Stimulated activated CD8-positive, alpha-beta memory T cell treated with anti-CD3 and anti-CD28 coated beads, Interleukin-4, amount 100 ng/mL, for 1 hour (primary cell): ENCODE results near the gene UPF3B.
"Not testable (repeated sequence)": the region's sequence is repeated elsewhere in the genome, so short reads cannot be mapped to it uniquely, and the experiment has no call there.

ENCODE experiments used
- DNase-seq, 2 donors: peaks; one replicate each; pipeline ENCODE4 v3.0.0-alpha.2; 2020; ENCODE audit warnings: low read depth in 2 of 2, low spot score in 1 of 2

Gene UPF3B

DNA sequence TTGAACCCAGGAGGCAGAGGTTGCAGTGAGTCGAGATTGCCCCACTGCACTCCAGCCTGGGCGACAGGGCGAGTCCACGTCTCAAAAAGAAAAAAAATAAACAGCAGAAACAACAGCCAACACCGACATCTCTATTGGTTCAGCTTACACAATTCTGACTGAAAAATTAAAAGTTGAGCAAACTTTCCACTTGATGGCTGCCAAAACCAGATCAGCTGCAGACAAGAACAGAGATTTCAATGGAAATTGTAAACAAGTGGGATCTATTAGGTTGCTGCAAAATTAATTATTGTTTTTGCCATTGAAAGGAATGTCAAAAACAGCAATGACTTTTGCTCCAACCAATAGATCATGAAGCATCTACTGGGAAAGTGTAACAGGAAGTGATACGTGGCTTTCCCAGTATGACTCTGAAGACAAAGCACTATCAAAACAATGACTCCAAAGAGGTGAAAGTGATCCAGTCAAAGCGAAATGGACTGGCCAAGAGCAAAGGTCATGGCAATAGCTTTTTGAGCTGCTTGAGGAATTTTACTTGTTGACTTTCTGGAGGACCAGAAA lies 26.3 kb downstream of the UPF3B start:
- no peak for DNase-seq

GRCh38 chrX:119824221-119824620 lies 28.5 kb downstream of the UPF3B start:
- not testable (repeated sequence) for DNase-seq

DNA sequence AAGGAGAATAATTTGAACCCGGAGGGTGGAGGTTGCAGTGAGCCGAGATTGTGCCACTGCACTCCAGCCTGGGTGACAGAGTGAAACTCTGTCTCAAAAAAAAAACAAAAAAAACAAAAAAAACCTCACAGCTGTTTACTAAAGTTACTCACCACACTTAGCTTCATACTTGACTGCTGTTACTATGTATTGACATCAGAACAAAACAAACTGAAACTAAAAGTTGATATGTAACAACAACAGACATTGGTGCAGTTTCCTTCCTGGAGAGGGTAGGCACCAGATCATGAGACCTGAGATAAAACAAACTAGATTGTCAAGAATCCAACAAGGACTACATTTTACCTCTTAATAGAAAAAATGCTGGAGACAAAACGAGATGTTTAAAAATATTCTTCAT lies 31.1 kb downstream of the UPF3B start:
- not testable (repeated sequence) for DNase-seq

DNA sequence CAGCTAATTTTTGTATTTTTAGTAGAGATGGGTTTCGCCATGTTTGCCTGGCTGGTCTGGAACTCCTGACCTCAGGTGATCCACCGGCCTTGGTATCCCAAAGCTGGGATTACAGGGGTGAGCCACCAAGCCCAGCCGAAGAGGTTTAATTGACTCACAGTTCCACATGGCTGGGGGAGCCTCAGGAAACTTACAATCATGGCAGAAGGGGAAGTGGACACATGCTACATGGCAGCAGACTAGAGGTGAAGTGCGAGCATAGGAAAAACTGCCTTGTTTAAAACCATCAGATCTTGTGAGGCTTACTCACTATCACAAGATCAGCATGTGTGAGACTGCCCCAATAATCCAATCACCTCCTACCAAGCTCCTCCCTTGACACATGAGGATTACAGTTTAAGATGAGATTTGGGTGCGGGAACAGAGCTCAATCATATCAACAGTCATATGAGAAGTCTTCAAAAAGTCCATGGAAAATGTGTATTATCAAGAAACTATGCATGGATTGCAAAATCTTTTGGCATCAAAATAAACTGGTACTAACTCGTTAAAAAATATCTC lies 35.6 kb downstream of the UPF3B start:
- no peak for DNase-seq

GRCh38 chrX:119816300-119816699 lies 36.5 kb downstream of the UPF3B start:
- DNase-seq = no peak

GRCh38 chrX:119809185-119809666 lies 43.5 kb downstream of the UPF3B start:
- no peak for DNase-seq

DNA sequence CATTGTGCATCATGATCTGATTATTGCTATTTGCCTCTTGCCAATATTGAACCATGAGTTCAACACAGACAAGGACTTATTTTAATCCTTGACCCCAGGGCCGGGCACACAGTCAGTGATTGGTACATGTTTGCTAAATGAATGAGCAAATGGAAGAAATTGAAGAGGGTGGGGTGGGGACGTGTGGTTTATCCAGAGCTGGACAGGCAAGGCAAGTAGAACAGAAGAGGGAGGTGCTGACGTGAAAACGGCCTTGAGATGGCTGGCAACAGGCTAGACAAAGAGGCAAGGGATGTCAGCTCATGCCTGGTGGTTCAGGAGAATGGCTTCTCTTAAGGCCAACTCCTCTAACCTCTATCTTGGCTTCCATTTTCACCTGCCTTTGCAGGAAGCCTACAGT lies 44.3 kb downstream of the UPF3B start:
- not testable (repeated sequence) for DNase-seq

DNA sequence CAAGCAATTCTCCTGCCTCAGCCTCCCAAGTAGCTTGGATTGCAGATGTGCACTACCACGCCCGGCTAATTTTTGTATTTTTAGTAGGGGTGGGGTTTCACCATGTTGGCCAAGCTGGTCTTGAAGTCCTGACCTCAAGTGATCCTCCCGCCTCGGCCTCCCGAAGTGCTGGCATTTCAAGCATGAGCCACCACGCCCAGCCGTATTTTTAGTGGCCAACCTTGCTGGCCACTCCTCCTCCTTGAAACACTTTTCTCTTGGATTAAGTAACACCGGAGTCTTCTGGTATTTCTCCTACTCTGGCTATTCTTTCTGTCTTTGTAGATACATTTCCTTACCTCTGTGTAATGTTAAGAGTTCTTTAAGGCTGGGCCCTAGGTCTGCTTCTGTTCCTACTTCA lies 50.2 kb downstream of the UPF3B start:
- no peak for DNase-seq

DNA sequence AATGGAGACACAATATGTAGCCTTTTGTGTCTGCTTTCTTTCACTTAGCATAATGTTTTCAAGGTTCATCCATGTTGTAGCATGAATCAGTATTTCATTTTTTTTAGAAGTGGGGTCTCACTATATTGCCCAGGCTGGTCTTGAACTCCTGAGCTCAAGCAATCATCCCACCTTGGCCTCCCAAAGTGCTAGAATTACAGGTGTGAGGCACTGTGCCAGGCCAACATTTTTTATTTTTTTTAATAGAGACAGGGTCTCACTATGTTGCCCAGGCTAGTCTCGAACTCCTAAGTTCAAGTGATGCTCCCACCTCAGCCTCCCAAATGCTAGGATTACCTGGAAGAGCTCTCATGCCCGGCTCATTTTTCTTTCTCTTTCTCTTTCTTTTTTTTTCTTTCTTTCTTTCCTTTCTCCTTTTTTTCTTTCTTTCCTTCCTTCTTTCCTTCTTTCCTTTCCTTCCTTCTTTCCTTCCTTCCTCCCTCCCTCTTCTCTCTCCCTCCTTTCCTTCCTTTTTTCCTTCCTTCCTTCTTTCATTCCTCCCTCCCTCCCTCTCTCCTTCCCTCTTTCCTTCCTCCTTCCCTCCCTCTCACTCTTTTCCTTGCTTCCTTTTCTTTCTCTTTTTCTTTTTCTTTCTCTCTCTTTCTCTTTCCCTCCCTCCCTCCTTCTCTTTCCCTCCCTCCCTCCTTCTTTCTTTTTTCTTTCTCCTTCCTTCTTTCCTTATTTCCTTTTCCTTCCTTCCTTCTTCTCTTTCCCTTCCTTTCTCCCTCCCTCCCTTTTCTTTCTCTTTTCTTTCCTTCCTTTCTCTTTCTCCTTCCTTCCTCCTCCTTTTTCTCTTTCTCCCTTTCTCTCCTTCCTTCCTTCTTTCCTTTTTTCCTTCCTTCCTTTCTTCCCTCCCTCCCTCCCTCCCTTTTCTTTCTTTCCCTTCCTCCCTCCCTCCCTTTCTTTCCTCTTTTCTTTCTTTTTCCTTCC lies 51.2 kb downstream of the UPF3B start:
- DNase-seq = no peak

DNA sequence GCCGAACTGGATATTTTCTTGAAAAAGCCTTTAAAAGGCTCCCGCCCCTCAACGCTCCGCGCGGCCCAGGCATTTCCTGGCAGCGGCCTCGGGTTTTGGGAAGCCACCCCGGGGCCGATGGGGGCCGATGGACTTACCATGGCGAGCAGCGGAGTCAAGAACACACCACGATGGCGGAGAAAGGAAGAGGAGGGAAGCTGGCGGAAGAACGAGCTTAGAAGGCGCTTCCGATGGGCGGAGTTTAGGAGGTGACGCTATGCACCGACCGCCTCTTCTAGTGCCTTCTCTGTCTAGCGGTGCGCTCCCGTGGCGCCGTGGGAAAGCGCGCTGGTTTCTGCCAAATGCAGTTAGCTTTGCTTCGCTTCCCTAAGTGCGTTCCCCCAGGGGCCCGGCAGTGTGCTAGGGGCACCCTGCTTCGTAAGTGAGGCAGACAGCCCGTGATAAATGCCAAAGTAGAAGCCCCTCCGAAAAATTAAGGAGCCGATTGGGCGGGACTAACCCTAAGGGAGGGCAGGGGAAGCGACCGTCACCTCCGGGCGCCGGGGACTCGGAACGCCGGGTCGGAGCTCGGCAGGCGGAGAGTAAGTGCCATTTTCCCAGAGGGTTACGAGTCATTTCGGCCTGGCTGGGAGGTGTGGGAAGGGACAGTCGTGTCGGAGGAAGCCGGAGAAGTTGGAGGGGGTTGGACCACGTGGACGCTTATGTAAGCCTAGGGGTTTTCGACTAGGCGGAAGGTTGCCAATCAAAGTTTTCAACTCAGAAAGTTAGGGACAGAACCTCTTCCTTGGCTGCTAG lies 61.1 kb downstream of the UPF3B start, which contains the start of gene RPL39:
Gene RPL39, minus strand, starts transcription at position 194 of the 795 bp plus-strand sequence. Its CDS starts 54 bp downstream, at position 140.
- DNase-seq = peak; percentile 34 to 59

DNA sequence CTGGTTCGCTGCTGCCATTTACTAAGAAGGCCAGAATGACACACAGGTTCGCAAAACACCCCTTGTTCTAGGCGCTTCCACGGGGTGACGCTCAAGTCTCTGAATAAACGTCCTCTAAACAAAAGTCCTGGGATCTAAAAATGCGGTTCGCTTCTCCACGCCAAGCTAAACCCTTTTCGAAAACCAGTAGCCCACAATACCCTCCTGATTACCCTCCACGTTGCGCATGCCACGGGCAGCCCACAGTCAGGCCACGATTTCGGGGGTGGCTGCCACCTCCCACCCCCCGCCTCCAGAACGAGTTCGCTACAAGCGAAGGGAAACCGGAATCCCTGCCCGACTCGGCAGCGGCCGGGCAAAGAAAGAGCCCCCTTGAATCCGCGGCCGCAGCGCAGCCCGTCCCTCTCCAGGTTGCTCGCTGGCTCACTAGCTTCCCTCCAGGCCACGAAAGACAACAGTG lies 61.8 kb downstream of the UPF3B start:
- DNase-seq = peak in 1 of 2 donors; percentile 0

DNA sequence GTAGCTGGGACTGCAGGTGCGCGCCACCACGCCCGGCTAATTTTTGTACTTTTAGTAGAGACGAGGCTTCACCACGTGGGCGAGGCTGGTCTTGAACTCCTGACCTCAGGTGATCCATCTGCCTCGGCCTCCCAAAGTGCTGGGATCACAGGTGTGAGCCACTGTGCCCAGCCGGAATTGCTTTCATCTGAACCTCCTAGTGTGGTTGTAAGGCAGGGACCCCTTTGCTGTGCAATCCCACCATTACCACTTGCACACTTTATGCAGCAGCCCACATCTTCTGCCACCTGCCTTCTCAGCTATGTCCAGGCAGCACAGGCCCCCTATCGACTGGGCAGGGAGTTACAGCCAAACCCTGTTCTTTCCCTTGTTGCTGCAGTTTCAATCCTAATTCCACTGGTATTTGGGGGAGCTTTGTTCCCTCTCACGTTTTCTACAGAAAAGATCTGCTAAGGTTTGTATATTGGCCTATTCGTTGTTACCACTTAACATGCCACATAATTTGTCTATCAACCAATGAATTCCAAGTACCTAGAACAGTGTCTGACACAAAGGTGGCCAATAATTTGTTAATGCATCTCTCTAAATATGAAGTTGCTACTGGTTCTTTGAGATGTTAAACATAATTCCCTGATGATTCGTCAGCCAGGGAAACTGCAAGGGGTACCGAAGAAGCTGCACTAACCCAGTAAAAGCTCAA lies 67.9 kb downstream of the UPF3B start:
- peak in 1 of 2 donors; percentile 9 for DNase-seq
